NCI-H748 (cell line): ENCODE results near the gene RIT1.
"Not testable (repeated sequence)": the region's sequence is repeated elsewhere in the genome, so short reads cannot be mapped to it uniquely, and the experiment has no call there.

ENCODE experiments used
- DNase-seq: peaks from one replicate; lab custom pipeline; 2025; ENCODE audit not compliant: unreplicated experiment; lab: John Stamatoyannopoulos, UW

RIT1 gene

GRCh38 chr1:155934097-155934935, 23.2 kb upstream of the RIT1 start, which contains the start of gene KHDC4:
Gene KHDC4 (minus strand): TSS chr1:155934413. CDS start chr1:155934373, 40 bp downstream.
- peak; percentile 99 for DNase-seq

DNA sequence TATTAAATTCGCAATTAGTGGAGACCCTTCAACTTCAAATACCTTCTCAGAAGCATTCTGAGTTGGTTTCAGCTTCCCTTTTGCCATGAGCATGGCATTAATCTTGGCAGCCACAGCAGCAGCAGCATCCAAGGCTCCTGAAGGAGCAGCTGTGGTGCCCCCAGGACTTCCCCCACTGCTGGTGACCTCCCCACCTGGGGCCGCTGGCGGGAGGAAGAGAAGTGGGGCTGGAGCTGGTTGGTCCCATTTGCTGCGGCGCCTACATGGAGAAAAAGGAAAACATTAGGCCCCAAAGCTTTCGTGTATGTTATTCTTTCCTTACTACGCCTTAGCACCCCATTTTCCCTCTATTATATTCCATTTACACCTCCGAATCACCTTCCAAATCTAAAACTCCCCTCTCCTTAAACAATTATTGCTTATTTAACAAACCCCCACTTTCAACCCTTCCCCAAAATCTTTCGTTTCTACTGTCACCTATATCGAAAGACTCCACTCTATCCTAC, 22.5 kb upstream of the RIT1 start:
- peak; percentile 19 for DNase-seq

- no peak for DNase-seq
These were observed 21.3 kb upstream of the RIT1 start for GRCh38 chr1:155932487-155932886.

GRCh38 chr1:155932081-155932480, 20.9 kb upstream of the RIT1 start:
- DNase-seq: no peak

GRCh38 chr1:155931332-155932038, 20.3 kb upstream of the RIT1 start:
- DNase-seq: no peak

DNA sequence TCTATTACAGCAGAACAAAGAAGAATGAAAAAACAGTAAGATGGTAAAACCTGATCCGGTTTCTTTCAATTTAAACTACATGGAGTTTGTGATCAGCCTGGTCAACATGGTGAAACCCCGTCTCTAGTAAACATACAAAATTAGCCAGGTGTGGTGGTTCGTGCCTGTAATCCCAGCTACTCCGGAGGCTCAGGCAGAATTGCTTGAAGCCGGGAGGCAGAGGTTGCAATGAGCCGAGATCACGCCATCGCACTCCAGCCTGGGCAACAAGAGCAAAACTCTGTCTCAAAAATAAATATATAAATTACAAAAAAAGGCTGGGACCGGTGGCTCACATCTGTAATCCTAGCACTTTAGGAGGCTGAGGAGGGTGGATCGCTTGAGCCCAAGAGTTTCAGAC, 19.6 kb upstream of the RIT1 start:
- DNase-seq: not testable (repeated sequence)

DNA sequence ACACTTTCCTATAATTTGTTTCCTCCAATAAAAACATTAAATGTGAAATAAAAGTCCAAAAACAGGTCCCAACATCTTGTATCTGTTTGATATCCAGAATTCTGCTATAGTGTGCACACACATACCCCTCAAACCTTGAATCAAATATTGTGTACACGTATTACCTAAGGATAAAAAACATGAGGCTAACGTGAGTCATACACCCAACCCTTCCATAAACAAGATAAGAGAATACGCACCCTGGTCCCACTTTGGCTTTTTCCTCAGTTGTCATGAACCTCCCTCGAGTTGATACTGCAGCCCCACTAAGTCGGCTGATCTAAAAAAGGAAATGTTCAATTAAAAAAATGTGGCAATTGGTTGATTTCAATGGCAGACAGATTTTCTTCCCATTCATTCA, 17.9 kb upstream of the RIT1 start:
- no peak for DNase-seq

GRCh38 chr1:155925506-155925905, 14.4 kb upstream of the RIT1 start:
- no peak for DNase-seq

GRCh38 chr1:155920717-155921116, 9.6 kb upstream of the RIT1 start:
- DNase-seq: no peak

GRCh38 chr1:155919801-155920200, 8.7 kb upstream of the RIT1 start:
- DNase-seq: no peak

DNA sequence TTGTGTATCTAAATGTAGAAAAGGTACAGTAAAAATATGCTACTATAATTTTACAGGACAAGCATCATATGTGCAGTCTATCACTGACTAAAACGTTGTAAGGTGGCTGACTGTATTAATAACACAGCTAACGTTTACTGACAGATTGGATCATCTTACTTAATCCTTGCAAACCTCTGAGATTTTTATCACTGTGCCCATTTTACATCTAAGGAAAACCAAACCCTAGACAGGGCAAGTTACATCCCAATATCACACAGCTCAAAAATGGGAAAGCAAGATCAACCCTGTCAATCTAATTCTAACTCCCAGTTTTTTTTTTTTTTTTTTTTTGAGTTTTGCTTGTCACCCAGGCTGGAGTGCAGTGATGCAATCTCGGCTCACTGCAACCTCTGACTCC, 7.5 kb upstream of the RIT1 start:
- no peak for DNase-seq

DNA sequence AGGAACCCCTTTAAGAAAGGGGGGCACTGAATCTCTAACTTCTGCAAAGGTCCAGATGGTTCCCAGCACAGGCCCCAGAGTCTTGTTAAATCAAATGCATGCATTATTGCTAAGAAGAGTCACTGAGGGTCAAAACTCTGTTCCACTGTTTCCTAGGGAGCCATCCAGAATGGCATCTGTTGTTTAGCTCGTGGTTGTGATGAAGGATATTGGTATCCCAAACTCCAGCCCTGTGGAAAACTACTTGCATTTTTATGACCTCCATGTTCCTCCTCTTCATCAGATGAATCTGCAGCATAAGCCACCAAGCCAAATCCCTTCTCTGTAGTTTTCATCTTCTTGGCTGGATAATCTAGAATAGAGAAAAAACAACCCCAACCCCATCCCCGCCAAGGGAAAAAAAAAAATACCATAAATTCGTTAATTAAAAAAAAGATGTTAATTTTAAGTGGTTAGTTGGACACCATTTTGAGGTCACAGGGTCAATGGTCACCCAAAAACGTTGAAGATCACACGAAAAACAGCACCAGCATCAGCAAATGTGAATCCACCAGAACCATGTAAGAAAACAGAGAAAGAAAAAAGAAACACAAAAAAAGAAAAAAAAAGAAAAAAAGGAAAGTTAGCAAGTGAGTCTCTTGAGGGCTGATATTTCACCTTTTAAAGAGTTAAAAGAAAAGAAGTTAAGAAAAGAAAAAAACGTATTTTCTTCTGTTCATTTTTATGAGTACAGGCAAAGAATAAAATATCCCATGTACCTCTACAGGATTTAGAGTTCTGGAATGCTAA, 3.0 kb upstream of the RIT1 start:
- DNase-seq: no peak

GRCh38 chr1:155912056-155912536, 947 bp upstream of the RIT1 start:
- DNase-seq: no peak

GRCh38 chr1:155910621-155911121, 478 bp downstream of the RIT1 start:
- DNase-seq: peak; percentile 54

GRCh38 chr1:155909894-155910293, 1.3 kb downstream of the RIT1 start:
- DNase-seq: no peak

GRCh38 chr1:155904261-155904660, 6.9 kb downstream of the RIT1 start:
- DNase-seq: no peak

DNA sequence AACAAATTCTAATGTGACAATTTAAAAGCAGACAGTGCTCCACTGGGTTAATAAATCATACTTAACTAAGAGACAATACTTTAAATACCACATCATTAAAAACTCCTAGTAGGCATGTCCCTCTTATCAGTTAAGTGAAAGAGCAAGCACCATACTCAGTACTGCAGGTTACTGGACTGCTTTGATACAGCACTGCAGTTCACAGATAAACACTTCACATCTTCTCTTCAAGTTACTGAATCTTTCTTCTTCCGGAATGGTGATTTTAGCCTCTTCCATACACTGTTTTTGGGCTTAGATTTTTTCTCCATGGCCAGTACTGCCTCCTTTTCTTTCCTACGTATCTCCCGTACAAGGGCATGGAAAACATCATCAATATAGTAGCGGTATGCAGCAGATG, 11.0 kb downstream of the RIT1 start:
- no peak for DNase-seq

GRCh38 chr1:155899683-155900082, 11.5 kb downstream of the RIT1 start:
- no peak for DNase-seq

GRCh38 chr1:155898888-155899287, 12.3 kb downstream of the RIT1 start:
- no peak for DNase-seq

DNA sequence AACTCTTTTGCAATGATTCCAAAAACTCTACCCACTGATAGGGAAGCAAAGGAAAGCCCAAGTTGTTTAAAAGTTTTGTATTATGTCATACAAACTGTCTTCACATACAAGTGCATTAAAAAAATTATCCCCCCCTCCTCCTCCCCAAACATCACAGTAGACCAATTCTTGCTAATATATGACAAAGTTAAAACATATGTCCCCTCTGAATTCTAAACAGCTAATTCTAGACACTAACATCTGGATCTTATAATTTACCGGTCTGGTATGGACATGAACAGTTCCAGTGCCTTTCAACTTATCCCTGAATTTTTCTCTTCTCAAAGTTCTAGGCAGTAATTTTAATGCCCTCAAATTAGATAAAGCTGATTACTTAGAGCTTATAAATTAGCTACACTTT, 13.4 kb downstream of the RIT1 start:
- no peak for DNase-seq

- DNase-seq: not testable (repeated sequence)
These were observed 14.7 kb downstream of the RIT1 start for GRCh38 chr1:155896476-155896875.
